NB4 (cell line): Measurements from ENCODE around the gene ABHD16B.

ENCODE experiments used
- DNase-seq: peaks from one replicate; pipeline ENCODE4 v3.0.0; 2010; ENCODE audit warnings: low read depth
- H3K4me3 ChIP-seq: one replicate; pipeline ENCODE4 v1.5.1; 2011; ENCODE audit warnings: mild to moderate bottlenecking, low read depth, low read length, moderate library complexity
- CTCF ChIP-seq: IDR thresholded peaks from one replicate; pipeline ENCODE4 v1.5.1; 2012; ENCODE audit warnings: low read depth, low read length
- MYC ChIP-seq: IDR thresholded peaks from 2 replicates; pipeline ENCODE4 v1.6.1; 2011; ENCODE audit warnings: low read depth, low read length
- POLR2A ChIP-seq: IDR thresholded peaks from 2 replicates; pipeline ENCODE4 v1.6.1; 2011; ENCODE audit warnings: mild to moderate bottlenecking; ENCODE audit not compliant: insufficient read length; ENCODE audit errors: extremely low read depth
- TF ChIP-seq, protein P1 (sequence below): IDR thresholded peaks from 2 replicates; pipeline ENCODE4 v1.6.1; 2011; ENCODE audit warnings: low read depth, low read length

Gene ABHD16B

GRCh38 chr20:63892402-63892801 lies 31.1 kb downstream of the ABHD16B start:
- TF ChIP-seq, protein P1, sequence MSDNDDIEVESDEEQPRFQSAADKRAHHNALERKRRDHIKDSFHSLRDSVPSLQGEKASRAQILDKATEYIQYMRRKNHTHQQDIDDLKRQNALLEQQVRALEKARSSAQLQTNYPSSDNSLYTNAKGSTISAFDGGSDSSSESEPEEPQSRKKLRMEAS, result no peak
- TF ChIP-seq POLR2A, result no peak
- no peak for TF ChIP-seq MYC
- no peak for TF ChIP-seq CTCF
- H3K4me3 ChIP-seq, result no peak overlapping the region
- DNase-seq, result no peak

GRCh38 chr20:63893999-63894357 lies 32.7 kb downstream of the ABHD16B start:
- no peak for DNase-seq
- no peak overlapping the region for H3K4me3 ChIP-seq
- no peak for TF ChIP-seq POLR2A
- TF ChIP-seq CTCF, result no peak
- TF ChIP-seq, protein P1, result no peak
- no peak for TF ChIP-seq MYC

- no peak for TF ChIP-seq CTCF
- peak; percentile 71 for TF ChIP-seq MYC
- peak; percentile 27 for TF ChIP-seq POLR2A
- TF ChIP-seq, protein P1, result peak; percentile 78
- DNase-seq, result peak; percentile 90
- peak within 1 kb of the TSS; percentile 78 for H3K4me3 ChIP-seq
Observed at GRCh38 chr20:63894358-63895201, 33.3 kb downstream of the ABHD16B start, which contains the start of gene DNAJC5. TSS of gene DNAJC5 (plus strand) at chr20:63895126. CDS start at chr20:63928346, 33,220 bp downstream.

GRCh38 chr20:63895202-63895951 lies 34.1 kb downstream of the ABHD16B start:
- TF ChIP-seq CTCF (no peak), MYC (no peak), POLR2A (no peak)
- TF ChIP-seq, protein P1, result no peak
- no peak for DNase-seq
- peak overlapping the region; percentile 78 for H3K4me3 ChIP-seq

DNA sequence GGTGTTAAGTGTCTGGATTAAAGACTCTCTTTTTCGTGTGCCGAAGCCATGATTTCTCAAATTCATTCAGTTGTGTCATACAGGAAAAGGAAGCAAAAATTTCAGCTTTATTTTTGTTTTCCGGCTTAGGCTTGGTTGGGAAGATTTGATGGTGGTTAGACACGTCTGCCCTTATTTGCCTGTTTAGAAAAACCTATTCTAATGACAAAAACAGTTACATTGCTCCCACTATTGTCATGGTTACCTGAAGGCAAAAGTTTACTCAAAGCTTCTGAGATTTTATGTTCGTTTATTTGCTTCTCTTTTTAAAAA lies 34.6 kb downstream of the ABHD16B start:
- DNase-seq, result peak; percentile 53
- H3K4me3 ChIP-seq, result peak overlapping the region; percentile 78
- no peak for TF ChIP-seq POLR2A

DNA sequence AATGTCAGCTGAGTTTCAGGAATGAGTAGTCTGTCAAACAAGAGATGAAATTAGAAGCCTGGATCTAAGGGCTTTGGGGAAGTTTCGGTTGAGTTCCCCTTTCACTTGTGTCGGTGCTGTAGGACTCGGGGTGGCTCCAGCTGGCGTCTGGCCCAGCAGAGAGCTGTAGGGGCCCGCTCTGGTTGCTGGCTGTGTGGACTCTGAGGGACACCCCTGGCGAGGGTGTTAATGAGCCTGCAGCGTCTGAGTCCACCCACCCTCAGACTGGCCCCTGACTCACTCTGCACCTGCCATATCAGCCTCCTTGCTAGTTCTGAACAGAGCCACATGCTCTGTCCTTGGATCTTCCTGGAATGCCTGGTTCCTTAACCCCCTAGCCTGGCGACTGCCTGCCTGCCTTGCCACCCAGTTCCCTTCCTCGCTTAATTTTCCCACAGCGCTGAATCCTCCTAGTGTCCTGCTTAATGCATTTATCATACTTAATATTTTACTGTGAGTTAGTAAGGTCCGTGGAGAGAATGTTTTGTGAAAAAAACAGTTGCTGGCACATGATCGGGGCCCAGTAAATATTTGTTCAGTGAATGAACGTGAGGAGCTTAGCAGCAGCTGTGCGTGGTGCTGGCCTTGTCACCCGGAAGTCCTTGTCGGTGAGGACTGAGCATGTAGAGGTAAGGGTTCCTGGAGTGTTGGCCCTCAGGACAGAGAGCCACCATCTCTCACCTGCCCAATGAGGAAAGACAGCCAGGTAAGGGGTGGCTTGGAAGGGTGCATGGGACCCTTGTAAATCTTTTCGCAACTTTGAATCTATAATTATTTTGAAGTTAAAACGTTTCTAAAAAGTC lies 35.2 kb downstream of the ABHD16B start:
- TF ChIP-seq POLR2A, result no peak
- peak; percentile 24 for TF ChIP-seq MYC
- TF ChIP-seq, protein P1, result peak; percentile 40; the same call in 1 of the 2 replicates
- peak; percentile 87 for DNase-seq
- H3K4me3 ChIP-seq, result peak overlapping the region; percentile 78
